Cardiac septum (tissue), 1 donor: ENCODE results near the gene IFT172. TPM values are rescaled to one million over a fixed set of nuclear protein-coding genes. Genes with fewer than 3 reads are reported as not detected.

Experiments
- DNase-seq: peaks from one replicate; pipeline ENCODE4 v3.0.0-alpha.2; 2020; ENCODE audit warnings: low spot score
- intact Hi-C: fragments of 100-400 bp; cut with DNase I; formaldehyde crosslinking; loops from one replicate; pipeline ENCODE4 v1.14.0; 2022
- total RNA-seq: library from RNA; stranded (reverse); fragmentation: NEBNext Ultra II Directional; extraction: Animal tissue kit (Norgen Biotek cat#: 25700); gene quantifications from one replicate; pipeline ENCODE4 v1.2.1, GENCODE V29; 2021
- donor health status: DM: no; HTN: no; CAD: no.

IFT172 gene
- total RNA-seq, 1 donor from 2014 or later: 18.7 TPM

GRCh38 chr2:27494944-27495554, 5.5 kb upstream of the IFT172 start, which contains the start of gene FNDC4:
FNDC4 (minus strand) TSS chr2:27495200; CDS start chr2:27494679, 521 bp downstream.
- DNase-seq: no peak
- intact Hi-C loops: loop anchor here (5.0 kb wide), 2 partner anchors 87 to 137 kb away; partner anchors contain the start of gene ZNF512

DNA sequence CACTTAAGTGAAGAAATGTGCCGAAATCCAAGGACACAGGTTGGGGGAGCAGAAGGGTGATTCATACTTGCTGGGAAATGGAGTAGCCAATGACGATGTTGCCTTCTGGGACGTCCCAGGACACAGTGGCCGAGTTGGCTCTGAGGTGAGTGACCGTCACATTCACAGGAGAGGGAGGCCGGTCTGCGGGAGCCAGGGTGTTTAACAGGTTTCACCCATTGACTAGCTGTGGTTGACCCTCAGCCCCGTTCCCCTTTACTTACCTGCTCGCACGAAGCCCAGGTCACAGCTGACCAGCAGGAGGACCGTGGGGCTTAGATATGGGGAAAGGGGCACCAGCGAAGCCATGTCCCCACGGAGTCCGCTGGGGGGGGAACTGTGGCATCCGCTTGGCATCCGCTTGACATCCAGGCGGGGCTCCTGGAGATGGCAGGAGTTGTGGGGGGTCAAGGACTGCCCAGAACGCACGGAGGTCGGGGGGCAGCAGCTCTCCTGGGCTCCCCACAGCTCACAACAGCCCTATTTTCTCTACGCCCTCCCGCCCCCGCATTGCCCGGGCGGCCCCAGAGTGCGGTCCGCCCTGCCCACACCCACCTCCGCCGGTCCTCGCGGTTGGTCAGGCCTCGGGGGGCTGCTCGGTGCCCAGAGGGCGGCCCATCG, 4.9 kb upstream of the IFT172 start:
- intact Hi-C loops: loop anchor here (5.0 kb wide), 2 partner anchors 88 to 138 kb away; partner anchors contain the start of gene ZNF512
- DNase-seq: no peak

DNA sequence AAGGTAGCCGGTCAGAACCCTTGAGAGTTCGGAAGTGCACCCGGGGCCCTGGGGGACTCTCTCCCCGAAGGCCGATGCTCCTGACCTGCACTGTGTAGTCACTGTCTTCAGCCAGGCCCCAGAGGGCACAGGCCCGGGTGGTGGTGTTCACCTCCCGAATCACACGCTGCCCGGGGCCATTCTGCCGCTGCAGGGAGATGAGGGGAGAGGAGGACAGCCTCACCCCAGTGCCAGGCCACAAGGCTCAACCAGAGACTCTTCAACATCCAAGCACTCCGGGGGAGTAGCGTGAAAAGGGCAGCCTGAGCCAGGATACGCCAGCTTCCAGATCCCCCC, 4.4 kb upstream of the IFT172 start:
- no peak for DNase-seq
- intact Hi-C loops: loop anchor here (5.0 kb wide), 2 partner anchors 88 to 138 kb away; partner anchors contain the start of gene ZNF512

DNA sequence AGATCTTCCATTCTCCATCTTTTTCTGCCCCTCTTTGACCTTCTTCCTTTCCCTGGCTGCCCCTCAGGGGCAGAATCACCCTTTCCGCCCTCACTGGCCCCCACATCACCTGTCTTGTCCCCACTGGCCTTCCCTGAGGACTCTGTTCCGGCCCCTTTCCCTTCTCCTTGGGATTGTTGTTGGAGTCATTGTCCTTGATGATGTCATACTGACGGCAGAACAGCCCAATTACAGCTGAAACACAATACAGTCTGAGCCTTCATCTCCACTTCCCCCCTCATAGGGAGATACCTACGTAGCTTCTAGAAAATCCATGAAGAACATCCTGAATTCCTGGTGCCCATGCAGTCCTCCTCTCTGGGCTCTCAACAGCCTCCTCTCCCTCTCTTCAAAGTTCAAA, 3.0 kb upstream of the IFT172 start:
- intact Hi-C loops: loop anchor here (5.0 kb wide), 2 partner anchors 90 to 140 kb away; partner anchors contain the start of gene ZNF512
- no peak for DNase-seq

- intact Hi-C loops: loop anchor here (5.0 kb wide), 1 partner anchor 62 kb away; the partner anchor contains the start of gene NRBP1
- no peak for DNase-seq
These were observed 435 bp downstream of the IFT172 start for GRCh38 chr2:27489118-27489497.

DNA sequence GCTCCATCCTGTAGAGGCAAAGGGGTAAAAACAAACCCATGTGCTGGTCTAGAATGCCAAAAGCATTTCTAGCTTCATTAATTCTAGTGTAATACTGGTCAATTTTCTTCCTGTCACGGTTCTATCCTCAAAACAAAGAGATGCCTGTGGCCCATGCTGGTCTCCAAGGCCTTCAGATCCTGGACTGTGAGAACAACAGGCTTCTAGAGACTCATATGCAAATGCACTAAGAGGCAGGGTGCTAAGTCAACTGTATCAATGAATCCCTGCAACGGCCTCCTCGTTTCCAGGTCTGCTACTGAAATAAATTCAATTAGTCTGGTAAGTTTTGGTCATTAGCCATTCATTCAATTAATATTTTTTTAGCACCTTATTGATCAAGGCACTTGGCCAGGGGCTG, 4.0 kb downstream of the IFT172 start:
- intact Hi-C loops: loop anchor here (5.0 kb wide), 1 partner anchor 58 kb away; the partner anchor contains the start of gene NRBP1
- DNase-seq: no peak

- DNase-seq: no peak
- intact Hi-C loops: no loop called here
These were observed 17.6 kb downstream of the IFT172 start for GRCh38 chr2:27471961-27472360.

DNA sequence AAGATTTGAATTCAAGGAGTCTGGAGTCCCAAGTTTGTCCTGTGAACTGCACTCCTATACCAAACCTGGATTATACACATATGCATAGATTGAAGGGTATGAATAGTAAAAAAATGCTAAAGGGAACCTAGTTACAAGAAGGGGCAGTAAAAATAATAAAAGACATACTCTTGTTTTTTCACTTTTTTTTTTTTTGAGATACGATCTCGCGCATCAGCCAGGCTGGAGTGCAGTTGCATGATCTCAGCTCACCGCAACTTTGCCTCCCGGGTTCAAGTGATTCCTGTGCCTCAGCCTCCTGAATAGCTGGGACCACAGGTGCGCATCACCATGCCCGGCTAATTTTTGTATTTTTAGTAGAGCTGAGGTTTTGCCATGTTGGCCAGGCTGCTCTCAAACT, 25.1 kb downstream of the IFT172 start:
- no peak for DNase-seq
- intact Hi-C loops: no loop called here

DNA sequence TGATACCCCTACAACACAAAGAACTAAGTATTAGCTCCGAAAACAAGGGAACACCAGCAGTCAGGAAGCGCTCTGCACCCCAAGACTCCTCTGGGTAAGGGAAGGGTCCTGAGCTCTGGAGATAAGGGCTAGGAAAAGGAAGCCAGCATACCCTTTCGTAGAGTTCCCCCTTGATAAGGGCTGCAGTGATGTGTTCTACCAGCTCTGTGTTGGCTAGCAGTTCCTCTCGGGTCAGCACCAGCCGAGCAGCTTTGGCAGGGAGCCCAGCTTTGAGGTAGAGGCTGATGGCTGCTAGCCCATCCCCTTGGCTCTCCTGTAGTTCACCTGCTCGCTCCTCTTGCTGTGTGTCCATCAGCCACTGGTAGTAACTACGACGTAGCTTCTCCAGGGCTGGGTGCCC, 28.4 kb downstream of the IFT172 start:
- intact Hi-C loops: no loop called here

GRCh38 chr2:27453968-27454367, 35.6 kb downstream of the IFT172 start:
- intact Hi-C loops: no loop called here
- DNase-seq: no peak

More for the DNA sequence above, 28.4 kb downstream of the IFT172 start:
- DNase-seq: no peak

- intact Hi-C loops: no loop called here
- DNase-seq: no peak
These were observed 38.4 kb downstream of the IFT172 start for GRCh38 chr2:27451095-27451494.

- no peak for DNase-seq
- intact Hi-C loops: no loop called here
These were observed 41.2 kb downstream of the IFT172 start for GRCh38 chr2:27448381-27448780.

- intact Hi-C loops: no loop called here
- no peak for DNase-seq
These were observed 43.5 kb downstream of the IFT172 start for GRCh38 chr2:27446057-27446456.

DNA sequence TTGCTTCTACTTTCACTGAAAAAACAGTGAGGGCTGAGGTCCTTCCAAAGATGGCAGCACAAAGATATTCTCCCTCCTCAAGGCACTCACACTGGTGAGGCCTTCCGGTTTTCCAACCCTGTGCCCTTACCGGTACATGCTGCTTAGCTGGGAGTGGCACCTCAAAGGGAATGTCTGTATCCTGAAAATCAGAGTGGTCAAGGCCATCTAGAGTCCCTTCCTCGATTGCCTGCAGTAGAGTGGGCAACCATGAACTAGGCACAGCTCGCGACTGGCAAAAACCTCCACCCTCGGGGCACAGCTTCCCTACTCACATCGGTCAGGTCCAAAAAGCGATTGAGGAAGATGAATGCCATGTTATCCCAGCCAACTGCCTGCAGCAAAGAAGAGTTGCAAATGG, 43.9 kb downstream of the IFT172 start:
- intact Hi-C loops: no loop called here
- DNase-seq: no peak

GRCh38 chr2:27445155-27445554, 44.4 kb downstream of the IFT172 start:
- no peak for DNase-seq
- intact Hi-C loops: no loop called here

DNA sequence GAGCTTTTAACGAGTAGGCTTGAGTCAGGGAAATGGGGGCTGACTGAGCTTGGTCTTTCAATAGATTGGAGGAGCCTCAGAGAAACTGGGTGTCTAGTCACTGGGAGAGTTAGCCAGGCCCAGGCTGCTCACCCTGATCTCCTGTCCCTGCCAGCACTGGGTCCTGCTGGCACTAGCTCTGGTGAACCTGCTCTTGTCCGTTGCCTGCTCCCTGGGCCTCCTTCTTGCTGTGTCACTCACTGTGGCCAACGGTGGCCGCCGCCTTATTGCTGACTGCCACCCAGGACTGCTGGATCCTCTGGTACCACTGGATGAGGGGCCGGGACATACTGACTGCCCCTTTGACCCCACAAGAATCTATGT, 46.6 kb downstream of the IFT172 start:
- DNase-seq: no peak
- intact Hi-C loops: no loop called here

DNA sequence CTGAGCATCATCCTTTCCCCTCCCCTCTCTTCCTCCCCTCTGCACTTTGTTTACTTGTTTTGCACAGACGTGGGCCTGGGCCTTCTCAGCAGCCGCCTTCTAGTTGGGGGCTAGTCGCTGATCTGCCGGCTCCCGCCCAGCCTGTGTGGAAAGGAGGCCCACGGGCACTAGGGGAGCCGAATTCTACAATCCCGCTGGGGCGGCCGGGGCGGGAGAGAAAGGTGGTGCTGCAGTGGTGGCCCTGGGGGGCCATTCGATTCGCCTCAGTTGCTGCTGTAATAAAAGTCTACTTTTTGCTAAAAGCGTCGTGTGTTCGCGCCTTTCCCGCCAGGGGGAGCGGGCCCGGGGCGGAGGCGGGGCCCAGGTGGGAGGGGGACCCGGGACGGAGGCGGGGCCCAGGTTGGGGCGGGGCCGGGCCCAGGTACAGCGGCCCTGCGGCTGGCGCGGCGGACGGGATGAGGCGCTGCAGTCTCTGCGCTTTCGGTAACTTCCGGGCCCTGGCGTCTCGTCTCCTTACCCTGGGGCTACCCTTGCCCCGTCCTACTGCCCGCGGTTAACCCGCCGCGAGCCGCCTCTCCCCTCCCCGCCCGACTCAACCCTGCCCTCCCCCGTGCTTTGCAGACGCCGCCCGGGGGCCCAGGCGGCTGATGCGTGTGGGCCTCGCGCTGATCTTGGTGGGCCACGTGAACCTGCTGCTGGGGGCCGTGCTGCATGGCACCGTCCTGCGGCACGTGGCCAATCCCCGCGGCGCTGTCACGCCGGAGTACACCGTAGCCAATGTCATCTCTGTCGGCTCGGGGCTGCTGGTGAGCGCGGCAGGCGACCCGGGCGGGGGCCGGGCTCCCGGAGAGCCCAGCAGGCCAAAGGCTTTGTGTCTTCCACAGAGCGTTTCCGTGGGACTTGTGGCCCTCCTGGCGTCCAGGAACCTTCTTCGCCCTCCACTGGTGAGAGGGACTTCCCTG, 47.3 kb downstream of the IFT172 start, which contains the start of gene KRTCAP3:
Gene KRTCAP3, plus strand, starts transcription at position 424 of the 962 bp plus-strand sequence. Its CDS starts 32 bp downstream, at position 456.
- no peak for DNase-seq
- intact Hi-C loops: no loop called here

DNA sequence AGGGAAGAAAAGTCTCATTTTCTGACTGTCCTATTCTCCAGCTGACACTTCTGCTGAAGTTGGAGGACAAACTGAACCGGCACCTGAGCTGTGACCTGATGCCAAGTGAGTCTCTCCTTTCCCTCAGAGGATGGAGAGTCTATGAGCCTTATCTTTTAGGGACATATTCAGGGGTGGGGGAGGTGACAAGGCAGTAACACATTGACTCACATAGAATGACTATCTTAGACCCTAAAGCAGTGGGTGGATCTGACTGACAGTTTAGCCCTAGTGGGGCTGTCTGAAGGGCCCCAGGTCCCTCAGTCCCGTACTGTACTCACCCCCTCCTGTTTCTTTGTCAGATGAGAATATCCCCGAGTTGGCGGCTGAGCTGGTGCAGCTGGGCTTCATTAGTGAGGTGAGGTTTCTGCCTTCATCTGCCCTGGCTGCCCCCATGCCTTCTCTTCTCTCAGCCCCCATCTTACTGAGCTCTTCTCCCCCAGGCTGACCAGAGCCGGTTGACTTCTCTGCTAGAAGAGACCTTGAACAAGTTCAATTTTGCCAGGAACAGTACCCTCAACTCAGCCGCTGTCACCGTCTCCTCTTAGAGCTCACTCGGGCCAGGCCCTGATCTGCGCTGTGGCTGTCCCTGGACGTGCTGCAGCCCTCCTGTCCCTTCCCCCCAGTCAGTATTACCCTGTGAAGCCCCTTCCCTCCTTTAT, 48.2 kb downstream of the IFT172 start:
- intact Hi-C loops: no loop called here
- DNase-seq: no peak

DNA sequence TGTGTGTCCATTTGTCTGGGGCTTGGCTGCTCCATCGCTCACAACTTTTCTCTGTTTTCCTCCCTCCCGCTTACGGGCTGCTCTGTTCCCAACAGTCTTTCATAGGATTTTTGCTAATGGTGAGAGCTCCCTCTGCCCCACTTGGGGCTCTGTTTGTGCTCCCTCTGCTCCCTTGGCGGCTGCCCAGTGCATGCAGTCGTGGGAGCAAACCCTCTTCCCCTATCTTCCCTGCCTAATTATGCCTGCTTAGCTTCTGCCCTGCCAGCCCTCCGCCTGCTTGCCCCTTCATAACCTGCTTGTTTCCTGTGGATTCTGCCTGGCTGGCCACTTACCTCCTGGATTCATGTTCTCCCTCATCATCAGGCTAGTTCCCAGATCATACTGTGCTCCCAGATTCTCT, 53.9 kb downstream of the IFT172 start:
- no peak for DNase-seq
- intact Hi-C loops: no loop called here
